ENCODE measurements around the gene ADGRA1. TPM values are rescaled to one million over a fixed set of nuclear protein-coding genes. Genes with fewer than 3 reads are reported as not detected.
A peak's percentile ranks its signal among the peaks of the same experiment; 100 is the strongest.

ADGRA1 gene
- total and polyA plus RNA-seq, 4 experiments from 2014 or later: not detected

GRCh38 chr10:133104963-133105640, 17.4 kb downstream of the ADGRA1 start:
- peaks cover 0 to 14% (median 4%) of the 10 kb centered on the region in 4 donors for H3K4me1 Mint-ChIP-seq
- POLR2A ChIA-PET (ENCODE audit: partially characterized antibody): no interaction called here
- Histone ChIP-seq H3K4me1 (ENCODE audit: insufficient read depth, low read length) (peaks cover 7% of the 10 kb centered on the region), H3K27ac (ENCODE audit: low read depth, low read length) (no peak overlapping the region), H3K4me3 (ENCODE audit: low read length in 2 of 2) (no peak overlapping the region), H3K27me3 (ENCODE audit: insufficient read depth, low read length) (no peaks in the 10 kb centered on the region), H3K9me3 (ENCODE audit: control insufficient read depth in 1 of 2, low read length in 2 of 2) (peaks cover 0 to 9% of the 10 kb centered on the region in 2 donors), H3K36me3 (ENCODE audit: insufficient read depth, low read length) (no peaks in the 10 kb centered on the region)
- CTCF ChIA-PET (ENCODE audit: partially characterized antibody): no interaction called here
- H3K4me3 Mint-ChIP-seq: no peak overlapping the region
- DNase-seq: no peak
- H3K9me3 Mint-ChIP-seq: peaks cover 0 to 24% (median 15%) of the 10 kb centered on the region in 8 donors
- peaks cover 2 to 12% of the 10 kb centered on the region in 2 donors for H3K27me3 Mint-ChIP-seq
- H3K36me3 Mint-ChIP-seq: peaks cover 0 to 7% of the 10 kb centered on the region in 2 donors
- intact Hi-C loops (cut with micrococcal nuclease): no loop called here
- H3K27ac Mint-ChIP-seq: no peak overlapping the region

GRCh38 chr10:133105686-133106390, 18.1 kb downstream of the ADGRA1 start:
- Histone ChIP-seq H3K4me1 (ENCODE audit: insufficient read depth, low read length) (peaks cover 4% of the 10 kb centered on the region), H3K9me3 (ENCODE audit: control insufficient read depth in 1 of 2, low read length in 2 of 2) (peaks cover 0 to 9% of the 10 kb centered on the region in 2 donors), H3K27ac (ENCODE audit: low read depth, low read length) (no peak overlapping the region), H3K4me3 (ENCODE audit: low read length in 2 of 2) (no peak overlapping the region), H3K27me3 (ENCODE audit: insufficient read depth, low read length) (no peaks in the 10 kb centered on the region), H3K36me3 (ENCODE audit: insufficient read depth, low read length) (no peaks in the 10 kb centered on the region)
- Mint-ChIP-seq H3K4me3 (no peak overlapping the region), H3K27ac (no peak overlapping the region), H3K4me1 (peaks cover 0 to 11% (median 3%) of the 10 kb centered on the region in 4 donors), H3K36me3 (peaks cover 0 to 7% of the 10 kb centered on the region in 2 donors), H3K27me3 (peaks cover 5 to 16% of the 10 kb centered on the region in 2 donors), H3K9me3 (peaks cover 0 to 24% (median 15%) of the 10 kb centered on the region in 8 donors)
- POLR2A ChIA-PET (ENCODE audit: partially characterized antibody): no interaction called here
- intact Hi-C loops (cut with micrococcal nuclease): no loop called here
- CTCF ChIA-PET (ENCODE audit: partially characterized antibody): no interaction called here
- DNase-seq: no peak

DNA sequence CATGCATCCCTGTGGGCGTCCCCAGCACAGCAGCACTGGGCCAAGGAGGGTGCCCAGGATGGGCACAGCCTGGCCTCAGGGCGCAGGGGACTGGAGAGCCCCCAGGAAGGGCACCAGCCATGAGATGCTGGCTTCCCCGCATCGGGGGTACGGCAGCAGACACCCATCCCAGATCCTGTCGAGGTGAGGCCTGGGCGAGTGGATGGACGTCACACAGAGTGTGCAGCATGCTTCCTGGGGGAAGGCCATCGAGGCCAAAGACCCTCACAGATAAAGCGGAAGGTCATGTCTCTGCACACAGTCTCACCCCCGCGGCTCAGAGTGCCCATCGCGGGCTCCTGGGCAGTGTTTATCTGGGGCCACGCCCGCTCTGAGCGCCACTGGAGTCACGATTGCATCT, 18.8 kb downstream of the ADGRA1 start:
- Histone ChIP-seq H3K4me3 (ENCODE audit: low read length in 2 of 2) (no peak overlapping the region), H3K9me3 (ENCODE audit: control insufficient read depth in 1 of 2, low read length in 2 of 2) (peaks cover 0 to 9% of the 10 kb centered on the region in 2 donors), H3K36me3 (ENCODE audit: insufficient read depth, low read length) (no peaks in the 10 kb centered on the region), H3K27me3 (ENCODE audit: insufficient read depth, low read length) (no peaks in the 10 kb centered on the region), H3K4me1 (ENCODE audit: insufficient read depth, low read length) (no peaks in the 10 kb centered on the region), H3K27ac (ENCODE audit: low read depth, low read length) (no peak overlapping the region)
- peaks cover 0 to 24% (median 15%) of the 10 kb centered on the region in 8 donors for H3K9me3 Mint-ChIP-seq
- no peak for DNase-seq
- H3K36me3 Mint-ChIP-seq: peaks cover 0 to 7% of the 10 kb centered on the region in 2 donors
- peaks cover 4 to 14% of the 10 kb centered on the region in 2 donors for H3K27me3 Mint-ChIP-seq
- no peak overlapping the region for H3K27ac Mint-ChIP-seq
- ChIA-PET POLR2A (ENCODE audit: partially characterized antibody) (no interaction called here), CTCF (ENCODE audit: partially characterized antibody) (no interaction called here)
- H3K4me1 Mint-ChIP-seq: peaks cover 0 to 4% (median 3%) of the 10 kb centered on the region in 4 donors
- intact Hi-C loops (cut with micrococcal nuclease): no loop called here
- H3K4me3 Mint-ChIP-seq: no peak overlapping the region

GRCh38 chr10:133107442-133107841, 19.7 kb downstream of the ADGRA1 start:
- H3K9me3 ChIP-seq (ENCODE audit: control insufficient read depth in 1 of 2, low read length in 2 of 2): peaks cover 0 to 9% of the 10 kb centered on the region in 2 donors
- H3K4me1 ChIP-seq (ENCODE audit: insufficient read depth, low read length): no peaks in the 10 kb centered on the region
- H3K36me3 ChIP-seq (ENCODE audit: insufficient read depth, low read length): no peaks in the 10 kb centered on the region
- intact Hi-C loops (cut with micrococcal nuclease): no loop called here
- Mint-ChIP-seq H3K4me1 (no peaks in the 10 kb centered on the region), H3K36me3 (peaks cover 0 to 7% of the 10 kb centered on the region in 2 donors), H3K27ac (no peak overlapping the region), H3K4me3 (no peak overlapping the region), H3K9me3 (peaks cover 0 to 24% (median 15%) of the 10 kb centered on the region in 8 donors), H3K27me3 (peaks cover 4 to 8% of the 10 kb centered on the region in 2 donors)
- POLR2A ChIA-PET (ENCODE audit: partially characterized antibody): no interaction called here
- DNase-seq: no peak
- no peak overlapping the region for H3K27ac ChIP-seq (ENCODE audit: low read depth, low read length)
- CTCF ChIA-PET (ENCODE audit: partially characterized antibody): no interaction called here
- no peaks in the 10 kb centered on the region for H3K27me3 ChIP-seq (ENCODE audit: insufficient read depth, low read length)
- H3K4me3 ChIP-seq (ENCODE audit: low read length in 2 of 2): no peak overlapping the region

GRCh38 chr10:133109711-133110110, 22.0 kb downstream of the ADGRA1 start:
- Histone ChIP-seq H3K27ac (ENCODE audit: low read depth, low read length) (no peak overlapping the region), H3K36me3 (ENCODE audit: insufficient read depth, low read length) (no peaks in the 10 kb centered on the region), H3K9me3 (ENCODE audit: control insufficient read depth in 1 of 2, low read length in 2 of 2) (peaks cover 0 to 9% of the 10 kb centered on the region in 2 donors), H3K4me1 (ENCODE audit: insufficient read depth, low read length) (no peaks in the 10 kb centered on the region), H3K4me3 (ENCODE audit: low read length in 2 of 2) (no peak overlapping the region), H3K27me3 (ENCODE audit: insufficient read depth, low read length) (no peaks in the 10 kb centered on the region)
- peaks cover 4 to 8% of the 10 kb centered on the region in 2 donors for H3K27me3 Mint-ChIP-seq
- no peak overlapping the region for H3K4me3 Mint-ChIP-seq
- intact Hi-C loops (cut with micrococcal nuclease): no loop called here
- no peaks in the 10 kb centered on the region for H3K4me1 Mint-ChIP-seq
- H3K9me3 Mint-ChIP-seq: peaks cover 0 to 24% (median 15%) of the 10 kb centered on the region in 8 donors
- H3K27ac Mint-ChIP-seq: no peak overlapping the region
- DNase-seq: no peak
- POLR2A ChIA-PET (ENCODE audit: partially characterized antibody): no interaction called here
- CTCF ChIA-PET (ENCODE audit: partially characterized antibody): no interaction called here
- H3K36me3 Mint-ChIP-seq: peaks cover 0 to 7% of the 10 kb centered on the region in 2 donors

DNA sequence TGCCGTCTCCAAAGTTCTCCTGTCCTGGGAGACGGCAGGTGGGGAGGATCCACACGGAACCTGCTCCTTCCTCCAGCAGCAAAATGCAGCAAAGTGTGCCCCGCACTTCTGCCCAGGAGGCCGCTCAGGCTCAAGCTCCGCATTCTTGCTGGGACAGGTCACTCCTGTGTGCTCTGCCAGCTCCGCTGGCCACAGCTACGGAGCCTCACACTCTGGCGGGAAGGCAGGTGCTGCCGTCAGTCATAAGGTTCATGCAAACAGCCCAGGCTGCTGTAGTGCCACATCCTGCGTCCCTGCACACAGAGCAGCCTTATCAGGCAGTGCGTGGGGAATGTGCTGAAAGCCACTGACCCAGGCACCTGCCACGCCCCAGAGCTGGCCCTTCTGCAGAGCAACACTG, 22.4 kb downstream of the ADGRA1 start:
- Mint-ChIP-seq H3K36me3 (peaks cover 0 to 7% of the 10 kb centered on the region in 2 donors), H3K27ac (no peak overlapping the region), H3K4me3 (peak overlapping the region in 1 of 8 donors; percentile 48), H3K27me3 (peaks cover 4% of the 10 kb centered on the region in 2 donors), H3K4me1 (no peaks in the 10 kb centered on the region), H3K9me3 (peaks cover 0 to 24% (median 15%) of the 10 kb centered on the region in 8 donors)
- Histone ChIP-seq H3K27me3 (ENCODE audit: insufficient read depth, low read length) (no peaks in the 10 kb centered on the region), H3K9me3 (ENCODE audit: control insufficient read depth in 1 of 2, low read length in 2 of 2) (peaks cover 0 to 9% of the 10 kb centered on the region in 2 donors), H3K36me3 (ENCODE audit: insufficient read depth, low read length) (no peaks in the 10 kb centered on the region), H3K4me3 (ENCODE audit: low read length in 2 of 2) (no peak overlapping the region), H3K4me1 (ENCODE audit: insufficient read depth, low read length) (no peaks in the 10 kb centered on the region), H3K27ac (ENCODE audit: low read depth, low read length) (no peak overlapping the region)
- CTCF ChIA-PET (ENCODE audit: partially characterized antibody): no interaction called here
- intact Hi-C loops (cut with micrococcal nuclease): no loop called here
- DNase-seq: no peak
- POLR2A ChIA-PET (ENCODE audit: partially characterized antibody): no interaction called here

- no peaks in the 10 kb centered on the region for H3K4me1 Mint-ChIP-seq
- peaks cover 0 to 9% of the 10 kb centered on the region in 2 donors for H3K9me3 ChIP-seq (ENCODE audit: control insufficient read depth in 1 of 2, low read length in 2 of 2)
- DNase-seq: no peak
- no peak overlapping the region for H3K27ac ChIP-seq (ENCODE audit: low read depth, low read length)
- intact Hi-C loops (cut with micrococcal nuclease): no loop called here
- no peaks in the 10 kb centered on the region for H3K4me1 ChIP-seq (ENCODE audit: insufficient read depth, low read length)
- H3K27me3 ChIP-seq (ENCODE audit: insufficient read depth, low read length): no peaks in the 10 kb centered on the region
- peaks cover 0 to 22% (median 15%) of the 10 kb centered on the region in 8 donors for H3K9me3 Mint-ChIP-seq
- peak overlapping the region in 1 of 7 donors; percentile 60 for H3K27ac Mint-ChIP-seq
- no peak overlapping the region for H3K4me3 ChIP-seq (ENCODE audit: low read length in 2 of 2)
- ChIA-PET POLR2A (ENCODE audit: partially characterized antibody) (no interaction called here), CTCF (ENCODE audit: partially characterized antibody) (no interaction called here)
- peak overlapping the region in 1 of 8 donors; percentile 48 for H3K4me3 Mint-ChIP-seq
- H3K36me3 Mint-ChIP-seq: peaks cover 0 to 7% of the 10 kb centered on the region in 2 donors
- peaks cover 4% of the 10 kb centered on the region in 2 donors for H3K27me3 Mint-ChIP-seq
- H3K36me3 ChIP-seq (ENCODE audit: insufficient read depth, low read length): no peaks in the 10 kb centered on the region
These were observed 23.0 kb downstream of the ADGRA1 start for GRCh38 chr10:133110609-133111275.

Data from CD4-positive, alpha-beta memory T cell (primary cell).